Hepatocyte (in vitro differentiated cells): Measurements from ENCODE around the gene INPP5D.

Source experiments
- EZH2phosphoT487 ChIP-seq: fragments of 200-600 bp; sonication (generic); IDR thresholded peaks from one replicate; pipeline ENCODE4 v1.6.1; 2018; ENCODE audit warnings: antibody characterized with exemption, mild to moderate bottlenecking, low read depth, moderate library complexity; ENCODE audit not compliant: unreplicated experiment, severe bottlenecking
- TF ChIP-seq, protein P1 (sequence below): fragments of 200-600 bp; sonication (generic); IDR thresholded peaks from 2 replicates; pipeline ENCODE4 v1.5.1; 2016; ENCODE audit warnings: antibody characterized with exemption, mild to moderate bottlenecking; ENCODE audit not compliant: poor library complexity

- TF ChIP-seq EZH2phosphoT487, result no peak
- TF ChIP-seq, protein P1, sequence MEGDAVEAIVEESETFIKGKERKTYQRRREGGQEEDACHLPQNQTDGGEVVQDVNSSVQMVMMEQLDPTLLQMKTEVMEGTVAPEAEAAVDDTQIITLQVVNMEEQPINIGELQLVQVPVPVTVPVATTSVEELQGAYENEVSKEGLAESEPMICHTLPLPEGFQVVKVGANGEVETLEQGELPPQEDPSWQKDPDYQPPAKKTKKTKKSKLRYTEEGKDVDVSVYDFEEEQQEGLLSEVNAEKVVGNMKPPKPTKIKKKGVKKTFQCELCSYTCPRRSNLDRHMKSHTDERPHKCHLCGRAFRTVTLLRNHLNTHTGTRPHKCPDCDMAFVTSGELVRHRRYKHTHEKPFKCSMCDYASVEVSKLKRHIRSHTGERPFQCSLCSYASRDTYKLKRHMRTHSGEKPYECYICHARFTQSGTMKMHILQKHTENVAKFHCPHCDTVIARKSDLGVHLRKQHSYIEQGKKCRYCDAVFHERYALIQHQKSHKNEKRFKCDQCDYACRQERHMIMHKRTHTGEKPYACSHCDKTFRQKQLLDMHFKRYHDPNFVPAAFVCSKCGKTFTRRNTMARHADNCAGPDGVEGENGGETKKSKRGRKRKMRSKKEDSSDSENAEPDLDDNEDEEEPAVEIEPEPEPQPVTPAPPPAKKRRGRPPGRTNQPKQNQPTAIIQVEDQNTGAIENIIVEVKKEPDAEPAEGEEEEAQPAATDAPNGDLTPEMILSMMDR, result peak; percentile 87
These were observed 6.0 kb upstream of the INPP5D start for GRCh38 chr2:233053928-233054784.
